ENCODE data around the gene ERBB4. TPM values are rescaled to one million over a fixed set of nuclear protein-coding genes. Genes with fewer than 3 reads are reported as not detected.

The ERBB4 gene
- total and polyA plus RNA-seq, 2 of the 8 experiments (the other 6 are each of a cell fraction or from before 2014, with no cell fraction given): 0.34 to 1.3 TPM

DNA sequence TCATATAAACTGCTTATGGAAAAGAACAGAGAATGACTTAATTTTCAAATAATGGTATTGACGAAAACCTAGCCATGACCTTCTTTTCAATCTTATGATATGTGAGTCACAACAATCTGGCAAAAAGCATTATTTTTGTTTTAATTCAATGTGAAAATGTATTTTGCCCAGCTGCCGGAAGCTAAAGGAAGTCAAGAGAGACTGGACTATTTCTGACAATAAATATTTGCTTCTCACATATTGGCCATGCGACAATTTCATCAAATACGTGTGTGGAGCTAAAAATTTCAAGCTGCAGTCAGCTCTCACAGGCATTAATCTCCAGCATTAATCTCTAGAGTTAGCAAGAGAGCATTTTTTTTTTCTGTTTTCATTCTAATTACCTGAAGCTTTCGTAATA is 1101.2 kb downstream of the ERBB4 start (continued):
- TF ChIP-seq RNF2 (IDR thresholded peaks at IDR 0.05; ENCODE audit: borderline replicate concordance, low read depth, low read length, missing control alignments, poor library complexity, severe bottlenecking): no peak
- TF ChIP-seq HDAC2 (IDR thresholded peaks at IDR 0.05; ENCODE audit: borderline replicate concordance in 1 of 2, low read depth in 2 of 2, low read length in 2 of 2): no peak
